ENCODE data around the gene SLC6A18. TPM values are rescaled to one million over a fixed set of nuclear protein-coding genes. Genes with fewer than 3 reads are reported as not detected.

Gene SLC6A18
- total and polyA plus RNA-seq, 9 of the 15 experiments (the other 6 are each of a cell fraction or from before 2014, with no cell fraction given): not detected

- peaks cover 2% of the 10 kb centered on the region for H3K9me1 ChIP-seq (ENCODE audit: control insufficient read depth, insufficient read depth, low read length)
- TF ChIP-seq ZNF77 (CRISPR knock-in tag; IDR thresholded peaks at IDR 0.05) (no peak), ZNF263 (CRISPR knock-in tag; IDR thresholded peaks at IDR 0.05; ENCODE audit: borderline replicate concordance) (peak; percentile 73)
- peaks cover 10% of the 10 kb centered on the region; the same call in 1 of the 2 replicates for H4K20me1 ChIP-seq (replicated peaks; ENCODE audit: control insufficient read depth, insufficient read depth, low read length)
- DNase-seq (ENCODE audit: extremely low read depth in 1 of 4, low spot score in 3 of 4): no peak
- no peak overlapping the region for H2AFZ ChIP-seq (ENCODE audit: low read depth, low read length)
- CTCF ChIA-PET (ENCODE audit: low intra/inter-chr PET ratio): interaction anchor here (0.6 kb wide), 1 partner anchor 57 kb away, joined by 3 read pairs; no protein-coding TSS in a partner anchor
- peaks cover 47 to 79% of the 10 kb centered on the region in 2 experiments; a peak in 4 of 5 replicates for H3K27me3 ChIP-seq (ENCODE audit: control insufficient read depth in 2 of 2, insufficient read depth in 2 of 2, low read length in 2 of 2)
- no peaks in the 10 kb centered on the region; the same call in 1 of the 2 replicates for H3K9me3 ChIP-seq (replicated peaks; ENCODE audit: control insufficient read depth, insufficient read depth, low read depth, low read length)
- H3K27ac ChIP-seq (ENCODE audit: extremely low read depth, low read depth, low read length): no peak overlapping the region
- in situ Hi-C loops (cut with MboI) (no loop called here), intact Hi-C loops (cut with micrococcal nuclease) (no loop called here)
- FAIRE-seq: no peak
- BruUV-seq (replicated peaks): no TSS peak
- H3K9ac ChIP-seq (ENCODE audit: insufficient read depth in 1 of 2, low read depth in 2 of 2, low read length in 2 of 2): no peak overlapping the region
- 3% methylated on average over 14 of the region's 15 CpGs for WGBS (ENCODE audit: insufficient coverage, low coverage, missing lambda C conversion rate)
- no peak overlapping the region for H3K4me2 ChIP-seq (ENCODE audit: insufficient read depth, low read length)
- peaks cover 0 to 14% of the 10 kb centered on the region in 2 experiments; a peak in 1 of 5 replicates for H3K4me1 ChIP-seq (replicated peaks in 1 of 2; ENCODE audit: control insufficient read depth in 2 of 2, insufficient read depth in 2 of 2, low read length in 2 of 2)
- H3K4me3 ChIP-seq: no peak overlapping the region
- H3K79me2 ChIP-seq (ENCODE audit: control insufficient read depth, insufficient read depth, low read length): no peaks in the 10 kb centered on the region
- POLR2A ChIA-PET: no interaction called here
- ATAC-seq: no peak
- H3K36me3 ChIP-seq (ENCODE audit: control insufficient read depth, insufficient read depth, low read length): no peaks in the 10 kb centered on the region
Observed at GRCh38 chr5:1224631-1225030, 550 bp upstream of the SLC6A18 start.

GRCh38 chr5:1226231-1226630 is 1.1 kb downstream of the SLC6A18 start:
- H3K4me2 ChIP-seq (ENCODE audit: insufficient read depth, low read length): no peak overlapping the region
- TF ChIP-seq TAF15 (IDR thresholded peaks at IDR 0.05; ENCODE audit: low read depth, low read length) (no peak), TBP (optimal IDR thresholded peaks at IDR 0.05; ENCODE audit: low read depth, low read length) (no peak), ZNF444 (CRISPR knock-in tag; IDR thresholded peaks at IDR 0.05) (no peak), ZNF398 (CRISPR knock-in tag; IDR thresholded peaks at IDR 0.05) (no peak), SNIP1 (IDR thresholded peaks at IDR 0.05; ENCODE audit: low read depth) (no peak), LEF1 (IDR thresholded peaks at IDR 0.05) (no peak), CHAMP1 (IDR thresholded peaks at IDR 0.05) (no peak)

More at GRCh38 chr5:1226231-1226630, 1.1 kb downstream of the SLC6A18 start:
- no peak overlapping the region for H3K27ac ChIP-seq (ENCODE audit: extremely low read depth, low read depth, low read length)
- FAIRE-seq (no peak), ATAC-seq (no peak), DNase-seq (ENCODE audit: extremely low read depth in 1 of 4, low spot score in 3 of 4) (no peak)
- no peak overlapping the region for H3K9ac ChIP-seq (ENCODE audit: insufficient read depth in 1 of 2, low read depth in 2 of 2, low read length in 2 of 2)
- WGBS (ENCODE audit: insufficient coverage, low coverage, missing lambda C conversion rate): 5% methylated on average over 12 of the region's 12 CpGs
- intact Hi-C loops (cut with micrococcal nuclease): no loop called here
- no peak overlapping the region for H2AFZ ChIP-seq (ENCODE audit: low read depth, low read length)
- no peaks in the 10 kb centered on the region for H3K79me2 ChIP-seq (ENCODE audit: control insufficient read depth, insufficient read depth, low read length)
- peaks cover 19% of the 10 kb centered on the region; the same call in 1 of the 2 replicates for H4K20me1 ChIP-seq (replicated peaks; ENCODE audit: control insufficient read depth, insufficient read depth, low read length)
- H3K4me3 ChIP-seq: no peak overlapping the region
- ChIA-PET POLR2A (interaction anchor here (0.9 kb wide), 1 partner anchor 25 kb away, joined by 3 read pairs; the partner anchor contains the start of gene SLC6A19), CTCF (ENCODE audit: low intra/inter-chr PET ratio) (no interaction called here)
- peaks cover 2% of the 10 kb centered on the region for H3K9me1 ChIP-seq (ENCODE audit: control insufficient read depth, insufficient read depth, low read length)
- no peaks in the 10 kb centered on the region for H3K36me3 ChIP-seq (ENCODE audit: control insufficient read depth, insufficient read depth, low read length)
- no TSS peak for BruUV-seq (replicated peaks)
- no peaks in the 10 kb centered on the region; the same call in 1 of the 2 replicates for H3K9me3 ChIP-seq (replicated peaks; ENCODE audit: control insufficient read depth, insufficient read depth, low read depth, low read length)
- H3K4me1 ChIP-seq (replicated peaks in 1 of 2; ENCODE audit: control insufficient read depth in 2 of 2, insufficient read depth in 2 of 2, low read length in 2 of 2): peaks cover 0 to 21% of the 10 kb centered on the region in 2 experiments; a peak in 1 of 5 replicates
- peaks cover 58 to 79% of the 10 kb centered on the region in 2 experiments; a peak in 4 of 5 replicates for H3K27me3 ChIP-seq (ENCODE audit: control insufficient read depth in 2 of 2, insufficient read depth in 2 of 2, low read length in 2 of 2)
- in situ Hi-C loops (cut with MboI): no loop called here

All from K562 (cell line).